Embryonic facial prominence (tissue), 1 donor: ENCODE data around the gene KANK4.
"Not testable (repeated sequence)": the region's sequence is repeated elsewhere in the genome, so short reads cannot be mapped to it uniquely, and the experiment has no call there.

Experiments
- DNase-seq: peaks from one replicate; pipeline ENCODE4 v3.0.0-alpha.2; 2016; ENCODE audit errors: extremely low spot score

The KANK4 gene

GRCh38 chr1:62271948-62272728 is 47.1 kb downstream of the KANK4 start:
- DNase-seq, result no peak

- DNase-seq, result no peak
Measured at GRCh38 chr1:62271134-62271533, 48.1 kb downstream of the KANK4 start.

- DNase-seq, result no peak
Measured at GRCh38 chr1:62269851-62270495, 49.3 kb downstream of the KANK4 start.

- DNase-seq, result no peak
Measured at GRCh38 chr1:62269439-62269838, 49.8 kb downstream of the KANK4 start.

GRCh38 chr1:62268315-62268714 is 50.9 kb downstream of the KANK4 start:
- DNase-seq, result no peak

GRCh38 chr1:62265956-62266935 is 53.0 kb downstream of the KANK4 start:
- no peak for DNase-seq

- DNase-seq, result no peak
Measured at GRCh38 chr1:62263814-62264353, 55.4 kb downstream of the KANK4 start.

- DNase-seq, result no peak
Measured at GRCh38 chr1:62263006-62263813, 56.0 kb downstream of the KANK4 start.

- no peak for DNase-seq
Measured at GRCh38 chr1:62260688-62261087, 58.5 kb downstream of the KANK4 start.

GRCh38 chr1:62259551-62259950 is 59.7 kb downstream of the KANK4 start:
- DNase-seq, result no peak

GRCh38 chr1:62250126-62250726 is 69.0 kb downstream of the KANK4 start:
- no peak for DNase-seq

- no peak for DNase-seq
Measured at GRCh38 chr1:62247391-62248168, 71.7 kb downstream of the KANK4 start.

- DNase-seq, result no peak
Measured at GRCh38 chr1:62245201-62245600, 74.0 kb downstream of the KANK4 start.

- not testable (repeated sequence) for DNase-seq
Measured at GRCh38 chr1:62244380-62244779, 74.9 kb downstream of the KANK4 start.

- DNase-seq, result no peak
Measured at GRCh38 chr1:62241371-62242131, 77.7 kb downstream of the KANK4 start.

- DNase-seq, result no peak
Measured at GRCh38 chr1:62240651-62241370, 78.4 kb downstream of the KANK4 start.

GRCh38 chr1:62239652-62240403 is 79.4 kb downstream of the KANK4 start:
- DNase-seq, result not testable (repeated sequence)

GRCh38 chr1:62238507-62238906 is 80.7 kb downstream of the KANK4 start:
- no peak for DNase-seq
